ENCODE measurements around the gene ZFYVE28.

DNA sequence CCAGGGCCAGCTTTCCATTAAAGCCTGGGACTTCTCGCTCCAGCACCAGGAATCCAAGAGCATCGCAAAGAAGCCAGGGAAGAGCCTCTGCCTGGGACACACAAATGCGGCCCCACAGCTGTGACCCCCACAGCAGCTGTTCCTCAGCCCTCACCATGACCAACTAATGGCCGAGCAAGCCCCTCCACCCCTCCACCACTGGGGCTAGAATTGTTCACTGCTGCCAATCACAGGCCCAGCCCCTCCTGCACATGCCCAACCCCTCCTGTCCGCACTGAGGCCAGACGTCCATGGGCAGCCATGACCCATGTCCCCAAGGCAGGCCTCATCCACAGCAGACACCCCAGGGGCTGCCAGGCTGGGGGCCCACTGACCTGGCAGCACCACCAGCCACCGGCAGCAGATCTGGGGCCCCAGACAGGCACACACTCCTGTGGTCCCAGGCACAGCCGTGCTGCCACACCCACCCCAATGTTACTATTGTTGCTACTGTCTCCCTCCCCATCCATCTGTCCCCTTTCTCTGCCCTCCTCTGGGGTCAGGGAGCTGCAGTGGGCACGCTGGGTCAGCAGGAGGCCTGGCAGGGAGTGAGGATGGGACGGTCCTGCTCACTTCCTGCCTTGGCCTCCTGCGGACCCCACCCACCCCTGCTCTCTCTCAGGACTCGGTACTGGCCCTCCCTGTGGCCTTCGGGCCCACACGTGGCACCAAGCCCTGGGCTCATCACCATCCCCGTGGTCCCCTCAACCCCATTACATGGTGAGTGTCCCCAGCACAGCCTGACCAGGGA is 56.0 kb downstream of the ZFYVE28 start:
- TF ChIP-seq POLR2A (IDR thresholded peaks at IDR 0.05): no peak
- TF ChIP-seq, protein P1, sequence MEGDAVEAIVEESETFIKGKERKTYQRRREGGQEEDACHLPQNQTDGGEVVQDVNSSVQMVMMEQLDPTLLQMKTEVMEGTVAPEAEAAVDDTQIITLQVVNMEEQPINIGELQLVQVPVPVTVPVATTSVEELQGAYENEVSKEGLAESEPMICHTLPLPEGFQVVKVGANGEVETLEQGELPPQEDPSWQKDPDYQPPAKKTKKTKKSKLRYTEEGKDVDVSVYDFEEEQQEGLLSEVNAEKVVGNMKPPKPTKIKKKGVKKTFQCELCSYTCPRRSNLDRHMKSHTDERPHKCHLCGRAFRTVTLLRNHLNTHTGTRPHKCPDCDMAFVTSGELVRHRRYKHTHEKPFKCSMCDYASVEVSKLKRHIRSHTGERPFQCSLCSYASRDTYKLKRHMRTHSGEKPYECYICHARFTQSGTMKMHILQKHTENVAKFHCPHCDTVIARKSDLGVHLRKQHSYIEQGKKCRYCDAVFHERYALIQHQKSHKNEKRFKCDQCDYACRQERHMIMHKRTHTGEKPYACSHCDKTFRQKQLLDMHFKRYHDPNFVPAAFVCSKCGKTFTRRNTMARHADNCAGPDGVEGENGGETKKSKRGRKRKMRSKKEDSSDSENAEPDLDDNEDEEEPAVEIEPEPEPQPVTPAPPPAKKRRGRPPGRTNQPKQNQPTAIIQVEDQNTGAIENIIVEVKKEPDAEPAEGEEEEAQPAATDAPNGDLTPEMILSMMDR (IDR thresholded peaks at IDR 0.05): no peak

All from Peyer's patch (tissue), 4 donors.